HT1080 (cell line): ENCODE data around the gene RPS24. TPM values are rescaled to one million over a fixed set of nuclear protein-coding genes. Genes with fewer than 3 reads are reported as not detected.
A peak's percentile ranks its signal among the peaks of the same experiment; 100 is the strongest.

Experiments
- DNase-seq: peaks from one replicate; pipeline ENCODE4 v3.0.0-alpha.2; 2015; ENCODE audit warnings: low read depth
- total RNA-seq: library from RNA; depleted of rRNA; stranded (reverse); fragments of >200 nt; shearing (Covaris generic); gene quantifications from 2 replicates; pipeline ENCODE4 v1.2.3, GENCODE V29; 2014

The RPS24 gene
- total RNA-seq, 1 experiment from 2014 or later, result 3,014 TPM

DNA sequence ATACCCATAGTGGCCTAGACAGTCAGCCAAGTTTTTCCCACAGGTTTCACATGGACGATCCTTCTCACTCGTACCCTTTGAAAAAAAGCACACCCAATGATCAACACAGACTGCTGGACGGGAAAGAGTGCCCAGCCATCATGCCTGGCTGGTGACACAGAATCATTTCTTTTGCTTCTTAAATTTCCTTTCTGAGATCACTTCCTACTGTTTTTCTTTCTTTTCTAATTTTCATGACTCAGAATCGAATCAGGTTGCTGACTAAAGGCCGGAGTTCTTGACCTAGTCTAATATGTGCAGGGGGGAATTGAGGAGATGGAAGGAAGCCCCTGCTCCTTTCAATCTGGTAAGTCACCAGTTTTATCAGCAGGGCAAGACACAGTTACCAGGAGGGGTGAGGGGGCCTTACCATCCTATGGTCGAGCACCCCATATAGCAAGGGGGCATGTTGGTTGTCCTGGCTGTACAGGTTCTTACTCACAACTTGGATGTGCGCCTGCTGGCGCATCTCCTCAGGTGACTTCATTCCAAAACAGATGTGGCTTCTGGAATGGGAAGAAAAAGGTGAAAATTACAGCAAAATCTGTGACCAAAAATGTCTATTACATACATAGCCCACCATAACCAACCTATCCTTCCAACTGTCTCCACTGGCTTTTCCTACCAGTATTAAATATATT, 7.8 kb upstream of the RPS24 start:
- peak; percentile 91 for DNase-seq

DNA sequence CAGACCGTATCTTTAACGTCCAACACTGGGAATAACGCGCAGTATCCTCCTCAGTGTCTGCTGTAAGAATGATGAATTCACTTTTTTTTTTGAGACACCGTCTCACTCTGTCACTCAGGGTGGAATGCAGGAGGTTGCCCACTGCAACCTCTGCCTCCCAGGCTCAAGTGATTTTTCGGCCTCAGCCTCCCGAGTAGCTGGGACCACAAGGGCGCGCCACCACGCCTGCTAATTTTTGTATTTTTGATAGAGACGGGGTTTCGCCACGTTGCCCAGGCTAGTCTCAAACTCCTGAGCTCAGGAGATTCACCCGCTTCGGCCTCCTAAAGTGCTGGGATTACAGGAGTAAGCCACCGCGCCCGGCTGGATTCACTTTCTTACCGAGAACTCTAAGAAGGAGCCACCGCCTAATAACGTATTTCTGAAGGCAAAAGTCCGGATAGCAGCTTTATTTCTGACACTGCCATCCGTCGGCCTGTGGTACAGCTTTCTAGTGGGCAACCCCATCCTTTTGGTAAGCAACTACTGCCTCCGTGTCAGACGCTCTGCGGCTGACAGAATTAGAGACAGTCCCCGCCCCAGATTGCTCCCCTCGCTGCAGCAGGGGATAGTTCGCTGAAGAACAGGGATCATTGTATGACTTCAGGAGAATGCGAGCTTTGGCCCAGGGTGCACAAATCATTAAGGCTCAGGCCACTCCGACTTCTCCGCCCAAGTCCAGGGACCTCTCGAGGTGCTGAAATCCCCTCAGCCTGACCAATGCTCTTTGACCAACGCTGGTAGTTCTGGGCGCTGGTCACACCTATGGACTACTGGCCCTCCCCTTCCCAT, 5.0 kb upstream of the RPS24 start:
- no peak for DNase-seq

DNA sequence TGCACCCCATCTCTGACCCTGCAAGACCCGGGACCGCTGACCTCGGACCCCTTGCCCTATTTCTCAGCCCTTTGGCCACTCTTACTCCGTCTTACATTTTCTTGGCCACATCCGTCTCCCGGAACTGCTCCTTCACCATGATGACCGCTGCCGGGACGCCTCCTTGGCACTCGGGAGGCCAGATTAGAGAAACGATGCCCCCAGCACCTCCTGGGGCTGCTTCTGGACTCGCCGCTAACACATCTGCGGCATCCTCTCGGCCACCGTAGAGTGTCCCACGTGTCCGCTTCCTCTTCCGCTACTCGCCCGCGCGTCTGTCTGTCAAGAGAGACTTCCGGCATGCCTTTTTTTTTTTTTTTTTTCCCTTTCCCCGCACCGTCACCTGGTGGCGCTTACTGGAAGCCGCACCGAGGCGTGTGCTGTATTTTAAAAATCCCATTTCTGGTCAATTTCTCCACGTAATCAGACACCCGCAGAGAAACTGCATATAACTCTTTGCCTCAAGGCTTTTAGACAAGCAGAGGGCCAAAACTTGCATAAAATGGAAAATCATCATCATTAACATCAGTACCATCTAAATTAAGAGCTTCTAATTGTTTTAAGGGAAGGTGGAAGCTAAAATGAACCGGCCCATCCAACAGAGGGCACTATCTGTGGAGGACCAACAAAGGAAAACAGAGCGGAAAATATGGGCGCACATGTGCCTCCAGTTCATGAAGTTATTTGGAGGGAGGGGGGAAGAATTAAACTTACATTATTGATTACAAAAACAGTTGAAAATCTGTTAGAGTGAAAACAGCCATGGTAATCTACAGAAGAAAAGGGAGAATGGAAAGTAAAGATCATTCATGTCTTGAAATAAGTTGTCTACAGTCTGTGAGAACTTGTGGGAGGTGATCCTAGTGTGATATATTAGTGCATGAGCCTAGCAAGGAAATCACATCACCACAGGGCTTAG, 4.1 kb upstream of the RPS24 start, which contains the start of gene POLR3A:
TSS of gene POLR3A (minus strand) at position 247 of the 958 bp plus-strand sequence. CDS start at position 139, 108 bp downstream.
- peak; percentile 98 for DNase-seq

DNA sequence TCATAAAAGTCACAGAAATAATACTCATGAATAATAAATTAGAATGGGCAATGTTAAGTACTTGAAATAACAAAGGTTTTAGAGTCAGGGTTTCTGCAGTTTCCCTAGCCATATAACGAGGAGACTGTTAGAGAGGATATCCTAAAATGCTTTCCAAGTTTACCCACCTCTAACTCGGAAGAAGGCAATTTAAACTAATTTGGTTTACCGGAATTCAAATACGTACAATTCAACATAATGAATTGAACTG, 351 bp upstream of the RPS24 start:
- no peak for DNase-seq

DNA sequence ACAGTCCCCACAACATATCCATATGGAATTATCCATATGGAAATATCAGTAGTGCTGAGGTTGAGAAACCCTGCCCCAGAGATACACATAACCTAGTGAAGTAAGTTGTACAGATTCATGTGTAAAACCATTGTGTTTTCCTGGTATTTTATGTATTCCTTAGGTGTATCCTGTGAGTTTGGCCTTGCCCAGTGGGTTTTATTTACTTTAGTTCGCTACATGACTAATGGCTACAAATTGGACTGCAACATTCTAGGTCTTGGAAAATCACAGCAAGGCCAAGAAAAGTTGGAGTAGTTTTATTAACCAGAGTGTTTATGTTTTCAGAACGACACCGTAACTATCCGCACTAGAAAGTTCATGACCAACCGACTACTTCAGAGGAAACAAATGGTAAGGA, 1.4 kb downstream of the RPS24 start:
- no peak for DNase-seq

DNA sequence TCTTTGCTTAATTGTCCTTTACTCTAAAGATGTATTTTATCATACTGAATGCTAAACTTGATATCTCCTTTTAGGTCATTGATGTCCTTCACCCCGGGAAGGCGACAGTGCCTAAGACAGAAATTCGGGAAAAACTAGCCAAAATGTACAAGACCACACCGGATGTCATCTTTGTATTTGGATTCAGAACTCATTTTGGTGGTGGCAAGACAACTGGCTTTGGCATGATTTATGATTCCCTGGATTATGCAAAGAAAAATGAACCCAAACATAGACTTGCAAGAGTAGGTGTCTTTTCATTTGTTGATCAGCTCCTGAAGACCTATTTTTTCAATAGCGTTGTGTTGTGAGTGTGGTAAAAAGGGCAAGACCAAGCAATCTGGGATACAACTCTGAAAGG, 1.8 kb downstream of the RPS24 start:
- DNase-seq, result no peak

GRCh38 chr10:78035933-78036583, 2.4 kb downstream of the RPS24 start:
- DNase-seq, result no peak

DNA sequence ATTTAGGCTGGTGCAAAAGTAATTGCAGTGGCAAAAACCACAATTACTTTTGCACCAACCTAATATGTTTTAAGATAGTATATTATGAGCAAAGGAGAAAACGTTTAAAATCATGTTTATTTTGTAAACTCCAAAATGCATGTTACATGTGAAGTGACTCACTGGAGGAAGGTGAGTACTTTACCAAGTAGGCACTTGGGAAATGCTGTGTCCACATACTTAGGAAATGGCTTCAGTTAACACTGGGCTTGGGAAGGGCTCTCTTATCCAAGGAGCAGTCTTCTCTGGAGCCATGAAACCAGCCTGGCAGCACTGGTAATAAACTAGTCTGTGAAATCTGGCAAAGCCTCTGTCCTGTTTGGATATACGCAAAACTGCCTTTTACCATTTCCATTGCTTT, 4.4 kb downstream of the RPS24 start:
- no peak for DNase-seq

- no peak for DNase-seq
These were observed 5.3 kb downstream of the RPS24 start for GRCh38 chr10:78038791-78039547.

- no peak for DNase-seq
These were observed 6.1 kb downstream of the RPS24 start for GRCh38 chr10:78039743-78040142.

- no peak for DNase-seq
These were observed 7.8 kb downstream of the RPS24 start for GRCh38 chr10:78041170-78042057.

GRCh38 chr10:78042058-78042751, 8.5 kb downstream of the RPS24 start:
- DNase-seq, result no peak

GRCh38 chr10:78042752-78043104, 9.1 kb downstream of the RPS24 start:
- no peak for DNase-seq

GRCh38 chr10:78044179-78044578, 10.5 kb downstream of the RPS24 start:
- DNase-seq, result no peak

GRCh38 chr10:78044699-78045098, 11.0 kb downstream of the RPS24 start:
- DNase-seq, result no peak

DNA sequence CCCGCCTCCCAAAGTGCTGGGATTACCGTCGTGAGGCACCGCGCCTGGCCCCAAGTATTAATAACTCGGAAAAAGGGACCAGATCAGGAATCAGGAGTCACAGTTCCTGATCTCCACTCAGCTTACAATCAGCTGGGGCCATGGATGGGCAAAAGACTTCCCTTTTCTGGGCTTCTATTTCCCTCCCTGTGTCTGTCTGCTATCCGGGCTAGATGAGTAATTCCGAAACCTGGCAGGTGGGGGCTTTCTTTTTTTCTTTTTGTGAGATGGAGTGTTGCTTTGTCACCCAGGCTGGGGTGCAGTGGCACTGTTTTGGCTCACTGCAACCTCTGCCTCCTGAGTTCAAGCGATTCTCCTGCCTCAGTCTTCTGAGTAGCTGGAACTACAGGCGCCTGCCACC, 11.6 kb downstream of the RPS24 start:
- no peak for DNase-seq

DNA sequence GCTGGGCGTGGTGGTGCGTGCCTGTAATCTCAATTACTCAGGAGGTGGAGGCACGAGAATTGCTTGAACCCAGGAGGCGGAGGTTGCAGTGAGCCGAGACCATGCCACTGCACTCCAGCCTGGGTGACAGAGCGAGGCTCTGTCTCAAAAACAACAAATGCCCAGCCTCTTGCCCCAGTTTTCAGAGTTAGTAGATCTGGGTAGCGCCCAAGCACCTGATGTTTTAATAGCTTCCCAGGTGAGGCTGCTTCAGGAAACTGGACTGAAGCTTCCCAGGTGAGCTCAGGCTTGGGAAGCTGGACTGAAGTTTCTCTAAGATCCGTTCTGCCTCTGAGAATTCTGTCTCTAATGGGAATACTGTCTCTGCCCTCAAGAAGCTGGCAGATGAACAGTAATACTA, 12.2 kb downstream of the RPS24 start:
- DNase-seq, result no peak

- DNase-seq, result no peak
These were observed 13.1 kb downstream of the RPS24 start for GRCh38 chr10:78046711-78047269.
